Astrocyte (in vitro differentiated cells and primary cell): ENCODE measurements around the gene TRAF3IP3.

ENCODE experiments used
- EZH2 ChIP-seq: IDR thresholded peaks from 2 replicates; pipeline ENCODE4 v1.6.1; 2012; ENCODE audit warnings: mild to moderate bottlenecking, low read length, inconsistent platforms; ENCODE audit not compliant: insufficient read depth
- TF ChIP-seq, protein P1 (sequence below): IDR thresholded peaks from 2 replicates; pipeline ENCODE4 v1.5.1; 2011; ENCODE audit warnings: low read depth, mild to moderate bottlenecking, inconsistent platforms, low read length, moderate library complexity; ENCODE audit not compliant: insufficient read depth

DNA sequence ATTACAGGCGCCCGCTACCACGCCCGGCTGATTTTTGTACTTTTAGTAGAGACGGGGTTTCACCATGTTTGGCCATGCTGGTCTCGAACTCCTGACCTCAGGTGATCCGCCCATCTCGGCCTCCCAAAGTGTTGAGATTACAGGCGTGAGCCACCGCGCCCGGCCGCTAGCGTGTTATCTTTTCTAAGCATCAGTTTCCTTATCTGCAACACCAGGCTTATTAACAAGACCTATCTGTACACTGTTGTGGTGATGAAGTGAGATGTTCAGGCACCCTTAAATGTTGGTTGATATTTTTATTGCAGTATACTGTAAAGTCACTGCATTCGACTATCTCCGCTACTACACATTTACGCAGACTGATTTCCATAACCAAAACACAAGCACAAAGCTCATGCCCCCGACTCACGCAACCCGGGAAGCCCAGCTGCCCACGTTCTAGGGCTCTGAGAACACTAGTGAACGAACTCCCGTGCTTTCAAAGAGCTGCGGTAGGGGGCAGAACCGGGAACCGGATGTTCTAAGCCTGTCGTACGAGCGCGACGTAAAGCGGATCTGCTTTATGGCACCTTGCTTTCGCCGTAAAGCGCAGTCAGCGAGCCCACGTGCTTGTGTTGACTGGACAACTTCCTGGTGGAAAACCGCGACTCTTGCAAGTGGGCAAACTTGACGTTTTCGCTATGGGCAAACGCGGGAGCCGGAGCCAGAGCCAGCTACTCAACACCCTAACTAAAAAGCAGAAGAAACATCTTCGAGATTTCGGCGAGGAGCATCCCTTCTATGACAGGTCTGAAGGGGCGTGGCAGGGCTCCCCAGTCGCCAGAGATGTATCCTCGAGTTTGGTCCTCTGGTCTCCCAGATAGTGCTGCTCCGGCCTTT, 71.8 kb downstream of the TRAF3IP3 start, which contains the start of gene UTP25:
- no peak for TF ChIP-seq EZH2
- TF ChIP-seq, protein P1, sequence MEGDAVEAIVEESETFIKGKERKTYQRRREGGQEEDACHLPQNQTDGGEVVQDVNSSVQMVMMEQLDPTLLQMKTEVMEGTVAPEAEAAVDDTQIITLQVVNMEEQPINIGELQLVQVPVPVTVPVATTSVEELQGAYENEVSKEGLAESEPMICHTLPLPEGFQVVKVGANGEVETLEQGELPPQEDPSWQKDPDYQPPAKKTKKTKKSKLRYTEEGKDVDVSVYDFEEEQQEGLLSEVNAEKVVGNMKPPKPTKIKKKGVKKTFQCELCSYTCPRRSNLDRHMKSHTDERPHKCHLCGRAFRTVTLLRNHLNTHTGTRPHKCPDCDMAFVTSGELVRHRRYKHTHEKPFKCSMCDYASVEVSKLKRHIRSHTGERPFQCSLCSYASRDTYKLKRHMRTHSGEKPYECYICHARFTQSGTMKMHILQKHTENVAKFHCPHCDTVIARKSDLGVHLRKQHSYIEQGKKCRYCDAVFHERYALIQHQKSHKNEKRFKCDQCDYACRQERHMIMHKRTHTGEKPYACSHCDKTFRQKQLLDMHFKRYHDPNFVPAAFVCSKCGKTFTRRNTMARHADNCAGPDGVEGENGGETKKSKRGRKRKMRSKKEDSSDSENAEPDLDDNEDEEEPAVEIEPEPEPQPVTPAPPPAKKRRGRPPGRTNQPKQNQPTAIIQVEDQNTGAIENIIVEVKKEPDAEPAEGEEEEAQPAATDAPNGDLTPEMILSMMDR: peak; percentile 82
